OCI-M2 (cell line): ENCODE measurements around the gene ESYT1.
"Not testable (repeated sequence)": the region's sequence is repeated elsewhere in the genome, so short reads cannot be mapped to it uniquely, and the experiment has no call there.

Experiments used
- DNase-seq: peaks from one replicate; lab custom pipeline; 2025; ENCODE audit not compliant: unreplicated experiment; lab: John Stamatoyannopoulos, UW

The ESYT1 gene

DNA sequence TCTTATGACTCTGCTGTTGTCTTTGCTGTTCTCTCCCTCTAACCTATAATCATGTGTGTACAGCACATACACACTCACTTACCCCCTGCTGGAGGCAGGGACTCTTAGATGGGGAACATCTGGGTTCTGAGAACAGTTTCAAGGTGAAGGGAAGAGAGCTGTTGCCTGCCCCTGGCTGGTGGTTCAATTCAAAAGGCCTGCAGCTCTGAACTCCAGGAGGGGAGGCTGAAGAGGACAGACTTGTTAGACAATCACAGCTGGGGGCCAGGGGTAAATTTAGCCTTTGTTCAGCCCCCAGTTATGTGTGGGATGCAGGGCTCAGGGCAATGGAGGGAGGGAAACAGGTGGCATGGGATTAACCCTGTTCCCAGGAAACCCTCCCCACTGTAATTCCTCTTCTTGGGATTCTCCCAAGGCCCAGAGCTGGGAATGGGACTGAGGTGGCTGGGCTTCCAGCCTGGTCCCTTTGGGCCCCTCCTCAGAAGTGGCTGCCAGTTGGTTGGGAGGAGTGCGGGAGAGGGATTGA is 26.2 kb downstream of the ESYT1 start:
- DNase-seq, result no peak

DNA sequence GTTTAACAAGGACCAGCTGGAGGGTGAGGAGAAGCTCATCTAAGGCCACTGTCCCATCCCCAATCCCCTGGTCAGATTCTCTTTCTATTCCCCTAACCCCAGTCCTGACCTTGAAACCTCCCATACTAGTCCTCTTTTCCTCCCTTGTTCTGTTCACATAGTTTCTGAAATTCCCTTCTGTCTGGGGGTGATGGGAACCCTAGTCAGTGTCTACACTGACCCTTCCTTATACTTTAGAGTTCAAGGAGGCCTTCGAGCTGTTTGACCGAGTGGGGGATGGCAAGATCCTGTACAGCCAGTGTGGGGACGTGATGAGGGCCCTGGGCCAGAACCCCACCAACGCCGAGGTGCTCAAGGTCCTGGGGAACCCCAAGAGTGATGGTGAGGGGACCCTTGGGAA is 26.8 kb downstream of the ESYT1 start:
- no peak for DNase-seq

DNA sequence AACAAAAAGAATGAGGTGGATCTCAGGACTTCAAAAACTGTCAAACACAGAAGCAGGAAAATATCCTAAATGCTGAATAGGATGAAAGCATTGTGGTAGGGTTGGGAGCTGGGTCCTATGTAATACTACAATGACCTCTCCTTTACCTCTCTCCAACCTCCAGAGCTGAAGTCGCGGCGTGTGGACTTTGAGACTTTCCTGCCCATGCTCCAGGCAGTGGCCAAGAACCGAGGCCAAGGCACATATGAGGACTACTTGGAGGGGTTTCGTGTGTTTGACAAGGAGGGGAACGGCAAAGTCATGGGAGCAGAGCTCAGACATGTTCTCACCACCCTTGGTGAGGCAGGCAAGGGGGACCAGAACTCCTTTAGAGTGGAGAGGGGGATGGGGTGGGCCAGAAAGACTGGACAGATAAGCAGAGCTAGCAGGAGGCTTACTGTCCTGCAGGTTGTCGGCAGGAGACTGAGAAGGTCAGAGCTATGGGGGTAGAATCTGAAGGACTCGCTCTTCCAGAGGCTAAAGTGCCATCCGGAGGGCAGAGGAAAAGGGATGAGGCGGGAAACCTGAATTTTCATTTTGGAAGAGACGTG is 27.3 kb downstream of the ESYT1 start:
- no peak for DNase-seq

DNA sequence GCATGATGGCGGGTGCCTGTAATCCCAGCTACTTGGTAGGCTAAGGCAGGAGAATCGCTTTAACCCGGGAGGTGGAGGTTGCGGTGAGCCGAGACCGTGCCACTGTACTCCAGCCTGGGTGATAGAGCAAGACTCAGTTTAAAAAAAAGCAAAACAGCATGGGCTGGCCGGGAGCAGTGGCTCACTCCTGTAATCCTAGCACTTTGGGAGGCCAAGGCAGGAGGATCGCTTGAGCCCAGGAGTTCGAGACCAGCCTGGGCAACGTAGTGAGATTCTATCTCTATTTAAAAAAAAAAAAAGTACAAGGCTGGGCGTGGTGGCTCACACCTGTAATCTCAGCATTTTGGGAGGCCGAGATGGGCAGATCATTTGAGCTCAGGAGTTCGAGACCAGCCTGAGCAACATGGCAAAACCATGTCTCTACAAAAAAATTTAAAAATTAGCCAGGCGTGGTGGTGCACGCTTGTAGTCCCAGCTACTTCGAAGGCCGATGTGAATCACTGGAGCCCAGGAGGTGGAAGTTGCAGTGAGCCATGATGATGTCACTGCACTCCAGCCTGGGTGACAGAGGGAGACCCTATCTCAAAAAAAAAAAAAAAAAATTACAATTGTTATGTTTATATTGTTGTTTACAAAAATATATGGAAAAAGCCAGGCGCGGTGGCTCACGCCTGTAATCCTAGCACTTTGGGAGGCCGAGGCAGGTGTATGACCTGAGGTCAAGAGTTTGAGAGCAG is 28.6 kb downstream of the ESYT1 start:
- not testable (repeated sequence) for DNase-seq

DNA sequence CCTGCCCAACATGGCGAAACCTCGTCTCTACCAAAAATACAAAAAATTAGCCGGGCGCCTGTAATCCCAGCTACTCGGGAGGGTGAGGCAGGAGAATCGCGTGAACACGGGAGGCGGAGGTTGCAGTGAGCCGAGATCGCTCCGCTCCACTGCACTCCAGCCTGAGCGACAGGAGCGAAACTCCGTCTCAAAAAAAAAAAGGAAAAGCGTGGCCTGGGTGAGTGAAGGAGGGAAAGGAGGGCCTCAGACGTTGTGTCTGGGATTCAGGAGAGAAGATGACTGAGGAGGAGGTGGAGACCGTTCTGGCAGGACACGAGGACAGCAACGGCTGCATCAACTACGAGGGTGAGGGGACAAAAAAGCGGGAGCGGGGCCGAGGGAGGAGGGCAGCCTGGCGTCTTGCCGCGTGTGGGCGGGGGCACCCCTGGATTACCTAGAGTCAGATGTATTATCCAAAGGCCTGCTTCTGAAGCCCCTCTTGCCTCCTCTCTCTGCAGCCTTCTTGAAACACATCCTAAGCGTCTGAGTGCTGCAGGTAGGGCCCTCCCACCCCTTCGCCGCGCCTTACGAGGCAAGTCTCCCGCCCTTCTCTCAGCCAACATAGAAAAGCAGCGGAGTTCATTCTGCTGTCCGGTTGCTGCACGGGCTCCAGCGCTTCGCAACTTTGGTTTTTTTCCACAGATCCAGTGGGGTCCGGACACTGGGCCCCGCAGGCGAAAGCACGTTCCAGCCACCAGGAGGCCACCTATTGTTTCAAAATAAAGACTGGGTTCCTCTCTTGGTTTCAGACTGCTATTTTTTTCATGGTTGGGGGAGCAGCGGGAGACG is 29.3 kb downstream of the ESYT1 start:
- DNase-seq, result no peak

DNA sequence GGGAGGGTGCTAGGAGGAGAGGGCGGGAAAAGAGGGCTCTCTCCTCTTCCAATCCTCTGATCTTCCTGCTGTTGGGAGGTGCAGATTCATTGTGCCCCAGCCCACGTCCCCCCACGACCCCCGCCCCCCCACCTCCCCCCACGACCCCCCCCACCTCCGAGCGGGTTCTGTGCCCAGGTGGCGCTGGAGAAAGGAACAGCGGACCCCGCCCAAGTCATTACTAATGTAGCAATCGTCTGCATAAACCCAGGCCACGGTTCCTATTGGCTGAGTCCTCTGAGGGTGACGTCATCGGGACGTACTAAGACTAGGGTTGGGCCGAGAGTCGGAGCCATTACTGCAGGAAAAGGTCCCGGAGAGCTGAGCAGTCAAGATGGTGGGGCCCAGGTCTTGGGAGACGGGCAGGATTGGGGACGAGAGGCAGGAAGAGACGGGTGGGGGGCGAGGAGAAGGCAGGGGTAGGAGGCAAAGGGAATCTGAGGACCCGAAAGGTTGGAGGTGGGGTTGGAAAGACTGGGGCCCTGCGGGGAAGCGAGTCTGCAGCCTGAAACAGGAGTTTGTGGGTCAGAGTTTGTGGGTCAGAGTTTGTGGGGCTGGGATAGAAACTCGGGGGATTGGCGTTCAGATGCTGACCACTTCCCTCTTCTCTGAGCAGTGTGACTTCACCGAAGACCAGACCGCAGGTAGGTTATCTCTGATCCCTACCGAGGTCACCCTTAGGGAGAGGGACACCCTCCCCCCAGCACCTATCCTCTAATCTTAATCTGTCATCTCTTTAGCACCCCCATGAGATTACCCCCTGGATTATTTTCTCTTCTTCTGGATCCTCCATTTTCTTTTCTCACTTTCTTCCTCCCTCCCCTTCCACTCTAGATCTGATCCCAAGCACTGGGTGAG is 30.2 kb downstream of the ESYT1 start, which contains the start of gene MYL6:
Gene MYL6, plus strand, starts transcription at position 331 of the 897 bp plus-strand sequence. Its CDS starts 43 bp downstream, at position 374.
- DNase-seq, result peak; percentile 67

DNA sequence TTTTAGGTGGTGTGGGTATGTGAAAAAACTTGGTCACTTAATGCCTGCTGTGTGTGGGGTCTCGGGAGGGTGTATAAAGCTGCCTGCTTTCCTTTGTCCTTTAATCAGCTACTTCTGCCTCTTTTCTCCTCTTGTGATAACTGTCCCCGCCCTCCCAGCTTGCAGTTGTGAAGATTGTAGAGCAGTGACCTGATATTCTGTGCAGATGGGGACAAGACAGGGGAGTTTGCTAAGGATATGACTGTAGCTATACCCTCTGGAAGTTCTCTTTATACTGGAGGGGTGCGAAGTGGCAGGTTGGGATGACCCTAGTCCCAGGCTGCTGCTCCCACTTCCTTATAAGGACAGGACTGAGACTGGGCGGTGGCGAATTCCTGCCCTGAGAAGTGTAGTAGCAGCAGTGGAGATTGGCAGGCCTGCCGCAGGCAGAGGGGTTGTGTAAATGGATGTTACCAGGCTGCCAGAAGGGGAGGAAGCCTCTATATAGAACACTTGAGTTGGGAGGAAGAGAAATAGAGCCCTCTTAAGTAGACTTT is 30.9 kb downstream of the ESYT1 start:
- DNase-seq, result no peak

DNA sequence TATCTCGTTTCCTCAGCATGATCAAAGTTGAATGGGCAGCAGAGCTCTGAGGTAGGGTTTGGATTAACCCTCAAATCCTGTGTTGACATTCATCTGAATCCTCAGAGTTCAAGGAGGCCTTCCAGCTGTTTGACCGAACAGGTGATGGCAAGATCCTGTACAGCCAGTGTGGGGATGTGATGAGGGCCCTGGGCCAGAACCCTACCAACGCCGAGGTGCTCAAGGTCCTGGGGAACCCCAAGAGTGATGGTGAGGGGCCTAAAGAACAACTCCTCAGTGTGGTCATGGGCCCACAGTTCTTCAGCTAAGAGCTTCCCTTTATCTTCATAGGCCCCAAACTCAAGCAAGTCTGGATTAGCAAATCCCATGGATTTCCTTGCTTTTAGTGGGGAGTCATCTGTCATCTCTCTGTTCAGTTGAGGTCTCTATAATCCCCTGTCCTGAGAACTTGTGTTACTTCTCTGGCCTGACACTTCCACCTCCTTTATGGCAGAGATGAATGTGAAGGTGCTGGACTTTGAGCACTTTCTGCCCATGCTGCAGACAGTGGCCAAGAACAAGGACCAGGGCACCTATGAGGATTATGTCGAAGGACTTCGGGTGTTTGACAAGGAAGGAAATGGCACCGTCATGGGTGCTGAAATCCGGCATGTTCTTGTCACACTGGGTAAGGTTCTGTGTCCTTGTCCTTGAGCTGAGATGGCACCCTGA is 31.6 kb downstream of the ESYT1 start:
- DNase-seq, result no peak

DNA sequence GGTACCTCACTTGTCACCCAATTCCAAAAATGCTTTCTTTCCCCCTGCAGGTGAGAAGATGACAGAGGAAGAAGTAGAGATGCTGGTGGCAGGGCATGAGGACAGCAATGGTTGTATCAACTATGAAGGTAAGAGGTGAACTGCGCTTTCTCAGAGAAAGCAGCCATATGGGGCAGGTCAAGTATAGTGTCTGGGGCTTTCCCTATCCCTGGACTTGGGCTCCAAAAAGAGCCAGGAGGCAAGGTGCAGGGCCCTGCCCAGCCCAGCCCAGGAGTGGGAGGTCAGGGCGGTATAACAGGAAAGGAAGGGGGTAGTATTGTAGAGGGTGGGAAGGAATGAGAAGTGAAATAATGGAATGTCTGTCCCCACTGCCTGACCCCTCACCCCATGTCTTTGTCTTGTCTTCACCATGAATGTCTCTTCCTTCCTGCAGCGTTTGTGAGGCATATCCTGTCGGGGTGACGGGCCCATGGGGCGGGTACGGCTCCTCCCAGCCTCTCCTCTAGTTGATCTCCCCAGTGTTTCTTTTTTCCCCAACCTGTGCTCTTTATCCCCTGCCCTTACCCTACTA is 32.2 kb downstream of the ESYT1 start:
- no peak for DNase-seq

DNA sequence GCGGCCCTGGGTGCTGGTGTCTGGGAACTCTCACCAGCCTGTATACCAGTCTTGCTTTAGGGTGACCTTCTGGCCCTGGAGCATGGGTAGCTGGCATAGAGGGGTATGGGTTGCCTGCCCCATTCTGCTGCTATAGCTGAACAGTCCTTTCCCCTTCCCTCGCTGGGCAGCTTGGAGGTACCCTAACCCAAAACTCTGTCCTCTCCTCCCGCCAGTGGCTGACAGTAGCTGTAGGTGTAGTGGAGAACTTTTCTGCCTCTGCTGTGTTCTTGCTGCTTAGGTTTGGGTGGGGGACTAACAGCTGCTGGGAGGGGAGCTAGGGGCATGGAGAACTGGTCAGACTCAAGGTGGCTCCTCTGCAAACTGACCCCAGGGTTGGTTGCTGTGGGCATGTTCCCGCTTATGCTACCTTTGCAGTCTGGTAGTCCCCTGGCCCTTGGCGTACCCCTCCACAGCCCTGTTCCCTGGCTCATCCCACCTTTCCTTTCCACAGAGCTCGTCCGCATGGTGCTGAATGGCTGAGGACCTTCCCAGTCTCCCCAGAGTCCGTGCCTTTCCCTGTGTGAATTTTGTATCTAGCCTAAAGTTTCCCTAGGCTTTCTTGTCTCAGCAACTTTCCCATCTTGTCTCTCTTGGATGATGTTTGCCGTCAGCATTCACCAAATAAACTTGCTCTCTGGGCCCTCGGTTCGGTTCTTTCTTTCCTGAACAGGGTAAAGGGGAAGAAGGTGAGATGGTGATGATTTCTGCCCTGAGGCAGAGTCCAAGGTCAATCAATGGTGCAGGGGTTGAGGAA is 33.0 kb downstream of the ESYT1 start:
- no peak for DNase-seq

DNA sequence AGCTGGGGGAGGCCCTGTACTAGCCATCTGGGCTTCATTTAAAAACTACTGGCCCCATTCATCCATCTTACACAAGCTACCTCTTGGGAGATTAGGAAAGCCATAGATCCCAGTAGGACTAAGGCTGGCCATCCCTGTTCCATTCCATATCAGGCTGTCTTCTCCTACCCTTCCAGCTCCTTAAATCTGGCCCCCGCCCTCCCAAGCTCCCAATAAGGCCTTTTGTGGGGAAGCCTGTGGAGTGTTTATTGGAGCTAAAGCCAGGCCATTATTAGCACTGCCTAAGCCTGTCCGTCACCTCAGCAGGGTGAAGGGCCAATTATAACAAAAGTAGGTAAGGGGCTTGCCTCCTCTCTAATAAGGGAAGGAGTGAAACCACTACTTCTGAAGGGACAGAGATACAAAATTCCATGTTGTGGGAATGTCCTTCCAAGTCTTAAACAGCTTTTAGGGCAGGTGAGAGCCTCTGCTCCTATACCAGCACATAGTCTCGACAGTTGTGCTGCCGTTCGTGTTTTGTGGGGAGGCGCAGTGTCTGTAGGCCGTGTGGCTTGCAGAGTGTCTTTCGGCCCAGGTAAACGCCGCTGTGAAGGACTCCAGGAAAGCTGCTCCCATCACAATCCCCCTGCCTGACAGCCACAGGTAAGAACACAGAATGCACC is 33.8 kb downstream of the ESYT1 start:
- DNase-seq, result no peak

DNA sequence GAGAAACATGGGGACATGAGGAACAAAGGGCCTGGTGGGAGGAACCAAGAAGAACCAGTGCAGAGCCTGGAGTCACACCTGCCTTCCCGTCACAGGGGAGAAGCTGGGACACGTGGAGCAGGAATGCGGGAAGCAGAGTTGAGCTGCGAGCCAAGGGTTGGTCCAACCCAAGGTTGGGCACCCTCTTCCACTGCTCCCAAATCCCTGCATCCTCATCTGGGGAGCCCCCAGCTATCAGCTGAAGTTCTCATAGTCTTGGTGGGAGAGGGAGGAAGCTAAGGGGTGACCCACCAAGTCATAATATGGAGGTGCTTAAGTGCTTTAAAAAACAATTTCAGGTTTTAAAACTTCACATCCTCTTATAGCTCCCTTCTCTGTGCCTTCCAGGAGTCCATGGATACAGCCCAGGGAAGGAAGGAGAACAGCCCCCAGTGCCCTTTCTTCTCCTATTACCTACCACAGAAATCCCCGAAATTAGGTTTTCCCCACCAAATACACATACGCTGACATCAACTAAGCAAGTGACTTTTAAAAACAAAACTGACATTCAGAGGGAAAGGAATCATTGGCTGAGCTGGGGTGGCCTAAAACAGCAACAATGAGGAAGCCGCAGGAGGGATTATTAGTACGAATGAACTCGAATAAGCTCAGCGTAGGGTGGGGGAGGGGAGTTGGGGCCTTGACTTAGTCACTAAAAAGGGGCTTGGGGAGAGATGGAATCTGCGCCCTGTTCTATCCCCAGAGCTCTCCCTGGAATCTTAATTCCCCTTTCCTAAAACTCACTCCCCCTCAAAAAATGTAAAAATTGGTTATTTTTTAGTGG is 34.6 kb downstream of the ESYT1 start:
- DNase-seq, result no peak

DNA sequence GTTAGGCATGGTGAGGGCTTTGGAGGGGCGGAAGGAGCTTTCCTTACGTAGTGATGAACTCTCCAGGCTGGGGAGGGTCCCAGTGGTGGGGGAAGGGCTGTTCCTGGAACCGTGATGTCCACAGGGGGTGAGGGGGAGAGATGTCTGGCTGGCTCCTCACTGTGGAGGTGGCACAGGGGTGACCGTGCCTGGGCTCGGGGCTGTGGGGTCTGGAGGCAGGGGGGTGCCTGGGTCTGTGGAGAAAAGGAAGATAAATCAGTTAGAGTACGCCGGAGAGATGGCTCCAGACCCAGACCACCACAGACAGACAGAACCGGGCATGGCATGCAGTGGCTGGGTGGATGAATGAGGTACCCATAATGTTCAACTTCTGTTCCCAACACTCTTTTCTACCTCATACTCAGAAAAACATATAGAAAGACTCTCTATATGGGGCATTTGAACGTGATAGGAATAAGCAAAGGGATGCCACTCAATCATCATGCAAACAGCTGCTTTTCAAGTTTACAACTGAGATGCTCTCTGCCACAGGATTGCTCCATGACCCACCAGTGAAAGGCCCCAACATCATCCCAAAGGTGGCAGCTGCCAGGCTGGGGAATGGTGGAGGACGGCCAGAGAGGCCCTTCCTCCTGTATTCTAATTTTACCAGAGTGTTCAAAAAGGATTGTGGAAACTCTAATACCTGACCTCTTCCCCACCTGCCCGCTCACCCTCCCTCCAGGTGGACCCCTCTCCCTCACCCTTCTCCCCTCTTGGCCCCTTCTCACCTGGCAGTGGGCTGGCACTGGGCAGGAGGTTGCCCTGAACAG is 35.7 kb downstream of the ESYT1 start:
- no peak for DNase-seq

DNA sequence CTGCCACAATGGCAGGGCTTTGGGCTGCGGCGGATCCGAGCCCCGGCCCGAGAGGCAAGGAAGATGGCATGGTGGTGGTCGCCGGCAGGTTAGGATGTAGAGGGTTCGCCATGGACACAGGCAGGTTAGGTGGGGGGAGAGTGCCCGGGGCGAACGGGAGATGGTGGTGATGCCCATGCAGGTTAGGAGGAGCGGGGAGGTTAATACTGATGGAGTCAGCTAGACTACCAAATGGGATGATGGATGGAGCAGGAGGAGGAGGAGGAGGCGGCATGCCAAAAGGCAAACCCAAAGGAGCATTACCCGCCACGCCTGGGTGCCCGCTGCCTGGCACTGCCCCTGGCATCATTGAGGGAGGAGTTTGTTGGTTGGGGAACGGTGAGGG is 36.3 kb downstream of the ESYT1 start:
- DNase-seq, result no peak

DNA sequence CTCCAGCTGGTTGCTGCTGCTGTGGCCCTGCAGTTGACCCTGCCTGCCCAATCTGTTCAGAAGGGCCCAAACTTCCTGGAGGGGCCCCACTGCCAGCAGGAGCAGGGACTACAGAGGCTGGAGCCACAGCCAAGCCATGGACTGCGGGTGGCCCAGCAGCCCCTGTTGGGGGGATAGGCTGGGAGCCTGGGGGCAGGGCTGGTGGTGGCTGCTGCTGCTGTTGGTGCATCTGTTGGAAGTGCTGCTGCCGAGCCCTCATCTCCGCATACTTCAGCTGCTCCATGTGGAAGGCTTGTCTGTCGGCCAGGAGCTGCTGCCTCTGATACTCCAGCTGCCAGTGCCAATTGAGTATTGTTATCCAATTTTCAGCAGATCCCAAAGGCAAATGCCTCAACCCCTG is 37.3 kb downstream of the ESYT1 start:
- DNase-seq, result no peak

DNA sequence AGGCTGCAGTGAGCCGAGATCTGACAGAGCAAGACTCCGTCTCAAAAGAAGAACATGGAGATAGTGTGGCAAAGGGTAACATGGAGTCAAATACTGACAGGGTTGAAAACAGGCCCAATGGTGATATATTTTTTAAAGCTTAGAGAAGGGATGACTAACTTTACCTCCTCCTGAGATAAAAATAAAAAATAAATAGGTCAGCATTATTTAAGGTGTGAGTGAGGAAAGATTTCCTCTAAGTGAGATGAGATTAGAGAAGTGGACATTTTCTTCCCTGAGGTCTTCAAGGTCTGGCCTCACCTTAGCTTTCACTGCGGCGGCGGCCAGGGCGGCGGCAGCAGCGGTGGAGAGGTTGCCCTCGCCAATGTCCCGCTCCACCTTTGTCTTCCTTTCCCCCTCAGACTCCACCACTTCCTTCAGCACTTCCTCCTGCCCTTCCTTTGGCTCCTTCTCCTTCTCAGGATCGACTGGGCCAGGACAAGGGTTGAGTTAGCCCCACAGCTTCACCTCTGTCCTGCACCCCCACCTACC is 41.2 kb downstream of the ESYT1 start:
- no peak for DNase-seq
